Trophoblast cell (in vitro differentiated cells and primary cell): ENCODE results near the gene MPO.

Source experiments
- DNase-seq, 2 donors: peaks; one replicate each; pipeline ENCODE4 v3.0.0-alpha.2; 2016
- H2AFZ ChIP-seq: 2 replicates; pipeline ENCODE4 v1.6.1; 2013; ENCODE audit warnings: low read length, moderate library complexity, mild to moderate bottlenecking; ENCODE audit not compliant: insufficient read depth, poor library complexity
- H2AK5ac ChIP-seq: 2 replicates; pipeline ENCODE4 v1.6.1; 2013; ENCODE audit warnings: mild to moderate bottlenecking, low read length
- H2BK120ac ChIP-seq: 2 replicates; pipeline ENCODE4 v1.6.1; 2013; ENCODE audit warnings: low read length, mild to moderate bottlenecking, moderate library complexity; ENCODE audit not compliant: insufficient read depth, poor library complexity
- H2BK12ac ChIP-seq: 2 replicates; pipeline ENCODE4 v1.6.1; 2013; ENCODE audit warnings: mild to moderate bottlenecking, low read length, moderate library complexity
- H2BK5ac ChIP-seq: 2 replicates; pipeline ENCODE4 v1.6.1; 2013; ENCODE audit warnings: low read length, low read depth, moderate library complexity, mild to moderate bottlenecking; ENCODE audit not compliant: poor library complexity
- H3K14ac ChIP-seq: 2 replicates; pipeline ENCODE4 v1.6.1; 2013; ENCODE audit warnings: mild to moderate bottlenecking, low read length
- H3K18ac ChIP-seq: 2 replicates; pipeline ENCODE4 v1.6.1; 2013; ENCODE audit warnings: mild to moderate bottlenecking, low read length
- H3K23ac ChIP-seq: 2 replicates; pipeline ENCODE4 v1.6.1; 2013; ENCODE audit warnings: low read length
- H3K27ac ChIP-seq: 2 replicates; pipeline ENCODE4 v1.5.1; 2013; ENCODE audit warnings: low read depth, mild to moderate bottlenecking, inconsistent platforms, low read length, moderate library complexity
- H3K27me3 ChIP-seq: 2 replicates; pipeline ENCODE4 v1.6.1; 2013; ENCODE audit warnings: inconsistent platforms, mild to moderate bottlenecking, low read length, moderate library complexity; ENCODE audit not compliant: insufficient read depth
- H3K36me3 ChIP-seq, 2 experiments: 1 replicate in 1 of 2; 2 replicates in 1 of 2; pipeline ENCODE4 v1.6.1; 2013; ENCODE audit warnings: low read length in 2 of 2, mild to moderate bottlenecking in 2 of 2, moderate library complexity in 1 of 2; ENCODE audit not compliant: insufficient read depth in 2 of 2, control insufficient read depth in 1 of 2
- H3K4ac ChIP-seq: 2 replicates; pipeline ENCODE4 v1.6.1; 2013; ENCODE audit warnings: low read depth, mild to moderate bottlenecking, low read length, moderate library complexity
- H3K4me1 ChIP-seq, 2 experiments: 1 replicate in 1 of 2; 2 replicates in 1 of 2; pipeline ENCODE4 v1.6.1; 2013; ENCODE audit warnings: low read length in 2 of 2, mild to moderate bottlenecking in 2 of 2, moderate library complexity in 1 of 2; ENCODE audit not compliant: insufficient read depth in 2 of 2, control insufficient read depth in 1 of 2
- H3K4me2 ChIP-seq: 2 replicates; pipeline ENCODE4 v1.6.1; 2013; ENCODE audit warnings: inconsistent platforms, mild to moderate bottlenecking, low read length, moderate library complexity
- H3K4me3 ChIP-seq: 2 replicates; pipeline ENCODE4 v1.5.1; 2013; ENCODE audit warnings: mild to moderate bottlenecking, low read depth, low read length, inconsistent platforms
- H3K79me1 ChIP-seq: one replicate; pipeline ENCODE4 v1.6.1; 2013; ENCODE audit warnings: low read length
- H3K79me2 ChIP-seq: 2 replicates; pipeline ENCODE4 v1.6.1; 2013; ENCODE audit warnings: low read length, mild to moderate bottlenecking; ENCODE audit not compliant: control insufficient read depth, insufficient read depth, poor library complexity
- H3K9ac ChIP-seq: 2 replicates; pipeline ENCODE4 v1.6.1; 2013; ENCODE audit warnings: mild to moderate bottlenecking, low read length
- H3K9me3 ChIP-seq: 2 replicates; pipeline ENCODE4 v1.6.1; 2013; ENCODE audit warnings: low read depth, mild to moderate bottlenecking, control low read depth, inconsistent platforms, low read length; ENCODE audit not compliant: insufficient read depth
- H4K12ac ChIP-seq: 2 replicates; pipeline ENCODE4 v1.6.1; 2013; ENCODE audit warnings: low read depth, mild to moderate bottlenecking, low read length, moderate library complexity
- H4K8ac ChIP-seq: 2 replicates; pipeline ENCODE4 v1.6.1; 2013; ENCODE audit warnings: low read depth, mild to moderate bottlenecking, low read length, moderate library complexity
- H4K91ac ChIP-seq: one replicate; pipeline ENCODE4 v1.6.1; 2013; ENCODE audit warnings: low read depth, mild to moderate bottlenecking, low read length, moderate library complexity
- WGBS: extraction: QIAGEN DNeasy Blood & Tissue Kit; methylation state at CpG from one replicate; pipeline ENCODE4 v1.1.7; 2013; ENCODE audit warnings: missing lambda C conversion rate; ENCODE audit not compliant: insufficient read length, insufficient coverage; ENCODE audit errors: extremely low coverage; 5-methylcytosine and 5-hydroxymethylcytosine counted together

Gene MPO

DNA sequence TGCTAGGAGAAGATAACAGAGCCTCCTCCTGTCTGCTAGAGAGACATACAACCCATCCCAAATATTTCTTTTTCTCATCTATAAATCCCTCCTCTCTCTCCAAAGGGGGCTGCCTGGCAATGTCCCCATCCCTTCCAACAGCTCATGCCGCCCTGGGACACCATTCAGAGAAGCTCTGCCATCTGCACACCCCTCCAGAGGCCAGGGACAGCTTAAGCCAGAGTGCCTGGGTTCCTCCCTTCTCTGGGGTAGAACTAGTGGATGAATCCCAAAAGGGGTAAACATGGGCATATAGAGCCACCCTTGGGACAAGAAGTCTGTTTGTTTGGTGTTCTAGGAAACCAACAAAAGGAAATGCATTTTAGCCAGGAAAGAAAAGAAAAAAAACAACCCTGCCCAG lies 44.9 kb downstream of the MPO start:
- H3K27ac ChIP-seq: no peak overlapping the region

DNA sequence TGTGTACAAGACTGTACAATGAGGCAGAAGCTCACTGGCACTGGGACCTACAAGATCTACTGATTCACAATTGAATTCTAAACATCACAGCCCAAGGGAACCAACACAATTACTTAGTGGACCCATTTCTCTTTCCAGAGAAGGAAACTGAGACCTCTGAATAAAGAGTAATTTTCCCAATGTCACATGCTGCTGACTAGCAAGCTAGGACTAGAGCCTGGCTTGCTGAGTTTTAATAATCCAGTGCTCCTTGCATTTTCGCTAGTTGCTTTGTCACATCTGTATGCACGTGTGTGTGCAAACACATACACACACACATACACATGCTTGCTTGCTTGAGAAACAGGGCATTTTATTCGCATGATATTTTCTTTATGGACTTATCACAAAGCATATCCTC lies 46.2 kb downstream of the MPO start:
- no peaks in the 10 kb centered on the region for H3K79me2 ChIP-seq
- no CpG with 5 or more reads among the region's 3 CpGs for WGBS

More for the DNA sequence above, 44.9 kb downstream of the MPO start:
- Histone ChIP-seq H3K9ac (no peak overlapping the region), H2BK5ac (no peak overlapping the region), H3K79me1 (no peaks in the 10 kb centered on the region), H4K8ac (no peak overlapping the region), H2BK12ac (no peak overlapping the region), H3K4me2 (no peak overlapping the region), H3K4me1 (no peaks in the 10 kb centered on the region), H2BK120ac (no peak overlapping the region), H3K9me3 (no peaks in the 10 kb centered on the region), H3K79me2 (no peaks in the 10 kb centered on the region), H3K4ac (no peak overlapping the region), H3K27me3 (no peaks in the 10 kb centered on the region), H2AK5ac (no peak overlapping the region), H2AFZ (no peak overlapping the region), H3K4me3 (no peak overlapping the region), H4K12ac (no peak overlapping the region), H3K36me3 (no peaks in the 10 kb centered on the region), H3K14ac (no peak overlapping the region), H3K18ac (no peak overlapping the region), H4K91ac (no peak overlapping the region), H3K23ac (no peak overlapping the region)
- no peak for DNase-seq
- WGBS: no CpG with 5 or more reads among the region's 1 CpG

DNA sequence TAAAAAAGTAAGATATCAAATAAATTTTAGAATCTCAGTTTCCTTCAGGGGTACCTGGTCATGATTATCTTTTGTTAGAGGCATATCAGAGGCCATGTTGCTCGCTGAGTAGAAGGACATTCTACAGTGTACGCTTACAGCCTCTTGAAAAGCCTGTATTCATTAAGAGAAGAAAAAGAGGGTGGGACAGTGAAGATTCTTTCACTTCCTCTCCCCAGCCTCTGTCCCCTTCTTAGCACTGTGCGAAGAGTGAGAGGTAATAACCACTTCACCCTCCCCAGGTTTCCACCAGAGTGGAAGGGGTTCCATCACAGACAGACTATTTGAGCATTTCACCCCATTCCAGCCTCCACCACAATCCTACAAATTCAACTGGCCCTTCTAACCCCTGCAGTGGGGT lies 47.2 kb downstream of the MPO start:
- H3K14ac ChIP-seq: no peak overlapping the region
- no peak overlapping the region for H3K4ac ChIP-seq
- H3K4me3 ChIP-seq: no peak overlapping the region
- no peak overlapping the region for H3K23ac ChIP-seq
- no peak overlapping the region for H3K27ac ChIP-seq
- H2BK12ac ChIP-seq: no peak overlapping the region
- H3K4me1 ChIP-seq: no peaks in the 10 kb centered on the region
- no peak overlapping the region for H2AFZ ChIP-seq
- no peaks in the 10 kb centered on the region for H3K79me1 ChIP-seq
- H3K9ac ChIP-seq: no peak overlapping the region
- DNase-seq: no peak
- no peak overlapping the region for H3K18ac ChIP-seq
- no peak overlapping the region for H2BK5ac ChIP-seq
- H4K12ac ChIP-seq: no peak overlapping the region
- no peaks in the 10 kb centered on the region for H3K27me3 ChIP-seq
- H3K9me3 ChIP-seq: no peaks in the 10 kb centered on the region
- H3K36me3 ChIP-seq: no peaks in the 10 kb centered on the region
- H2BK120ac ChIP-seq: no peak overlapping the region
- no peak overlapping the region for H2AK5ac ChIP-seq
- no peak overlapping the region for H4K91ac ChIP-seq
- H3K79me2 ChIP-seq: no peaks in the 10 kb centered on the region
- no CpG with 5 or more reads among the region's 3 CpGs for WGBS
- no peak overlapping the region for H4K8ac ChIP-seq
- H3K4me2 ChIP-seq: no peak overlapping the region

More for the DNA sequence above, 46.2 kb downstream of the MPO start:
- no peaks in the 10 kb centered on the region for H3K79me1 ChIP-seq
- no peak overlapping the region for H2AFZ ChIP-seq
- H3K4ac ChIP-seq: no peak overlapping the region
- no peak overlapping the region for H2BK12ac ChIP-seq
- no peak overlapping the region for H4K8ac ChIP-seq
- no peak overlapping the region for H3K4me3 ChIP-seq
- no peak overlapping the region for H3K27ac ChIP-seq
- DNase-seq: no peak
- no peak overlapping the region for H2BK5ac ChIP-seq
- no peak overlapping the region for H3K18ac ChIP-seq
- no peak overlapping the region for H4K12ac ChIP-seq
- no peak overlapping the region for H2BK120ac ChIP-seq
- H3K23ac ChIP-seq: no peak overlapping the region
- H3K9me3 ChIP-seq: no peaks in the 10 kb centered on the region
- no peak overlapping the region for H3K9ac ChIP-seq
- no peak overlapping the region for H2AK5ac ChIP-seq
- no peak overlapping the region for H4K91ac ChIP-seq
- no peaks in the 10 kb centered on the region for H3K4me1 ChIP-seq
- no peak overlapping the region for H3K4me2 ChIP-seq
- H3K14ac ChIP-seq: no peak overlapping the region
- no peaks in the 10 kb centered on the region for H3K36me3 ChIP-seq
- no peaks in the 10 kb centered on the region for H3K27me3 ChIP-seq

DNA sequence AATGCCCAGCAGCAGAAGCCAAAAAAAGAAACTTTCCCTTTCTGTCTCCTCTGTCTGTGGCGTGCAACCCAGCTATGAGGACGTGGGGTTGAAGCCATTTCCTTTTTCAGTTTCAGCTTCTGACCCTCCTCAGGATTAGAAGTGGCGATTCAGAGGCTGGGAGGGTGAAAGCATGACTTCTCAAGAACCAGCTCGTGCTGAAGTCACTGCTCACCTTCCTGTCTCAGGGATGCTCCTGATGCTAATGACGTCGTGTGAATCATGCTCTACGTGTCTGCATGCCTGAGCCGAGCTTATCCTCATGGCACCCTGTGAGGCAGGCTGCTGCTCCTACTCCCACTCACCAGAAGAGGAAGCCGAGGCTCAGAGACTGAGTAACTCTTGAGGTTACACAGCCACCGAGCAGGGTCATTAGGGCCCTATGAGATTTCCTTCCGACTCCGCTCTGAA lies 48.0 kb downstream of the MPO start:
- WGBS: no CpG with 5 or more reads among the region's 12 CpGs
- Histone ChIP-seq H2AFZ (no peak overlapping the region), H3K36me3 (no peaks in the 10 kb centered on the region), H4K91ac (no peak overlapping the region), H2BK120ac (no peak overlapping the region), H2BK5ac (no peak overlapping the region), H2BK12ac (no peak overlapping the region), H3K79me2 (no peaks in the 10 kb centered on the region), H2AK5ac (no peak overlapping the region), H3K4ac (no peak overlapping the region), H3K79me1 (no peaks in the 10 kb centered on the region), H4K8ac (no peak overlapping the region), H3K9me3 (no peaks in the 10 kb centered on the region), H3K27me3 (no peaks in the 10 kb centered on the region), H3K9ac (no peak overlapping the region), H3K4me2 (no peak overlapping the region), H3K27ac (no peak overlapping the region), H3K18ac (no peak overlapping the region), H3K4me3 (no peak overlapping the region), H4K12ac (no peak overlapping the region), H3K23ac (no peak overlapping the region), H3K14ac (no peak overlapping the region), H3K4me1 (no peaks in the 10 kb centered on the region)
- DNase-seq: peak; percentile 48 to 53
